ENCODE measurements around the gene TMPRSS9.

The TMPRSS9 gene

DNA sequence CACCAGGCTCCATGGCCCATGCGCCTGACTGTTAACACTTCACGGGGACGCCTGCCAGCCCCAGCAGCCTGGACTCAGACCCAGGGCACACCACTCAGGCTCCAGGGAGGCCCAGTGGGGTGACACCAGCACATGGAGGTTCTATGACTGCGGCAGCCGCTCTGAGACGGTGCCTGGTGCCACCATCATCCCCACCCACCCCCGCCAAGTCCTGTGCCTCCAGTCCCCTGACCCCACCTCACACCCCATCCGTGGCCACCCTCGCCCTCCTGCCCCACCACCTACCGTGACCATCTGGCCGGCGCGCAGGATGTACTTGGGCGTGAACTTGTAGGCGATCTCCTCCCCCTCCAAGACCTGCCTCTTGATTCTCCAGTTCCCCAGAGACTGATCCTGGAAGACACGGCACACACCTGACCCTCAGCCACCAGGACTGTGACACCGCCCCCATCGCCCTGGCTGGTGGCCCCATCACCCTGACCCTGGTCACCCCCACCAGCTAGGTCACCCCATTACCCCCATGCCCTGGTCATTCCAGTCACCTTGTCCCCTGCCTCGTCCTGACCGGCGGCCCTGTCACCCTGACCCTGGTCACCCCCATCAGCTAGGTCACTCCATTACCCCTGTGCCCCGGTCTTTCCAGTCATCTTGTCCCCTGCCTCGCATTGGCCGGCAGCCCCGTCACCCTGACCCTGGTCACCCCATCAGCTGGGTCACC is 72.2 kb downstream of the TMPRSS9 start:
- no peak for ATAC-seq
- TF ChIP-seq ZNF8 (CRISPR knock-in tag; IDR thresholded peaks at IDR 0.05) (no peak), BACH2 (CRISPR knock-in tag; IDR thresholded peaks at IDR 0.05; ENCODE audit: borderline replicate concordance) (no peak), ARNTL (CRISPR knock-in tag; IDR thresholded peaks at IDR 0.05; ENCODE audit: borderline replicate concordance, low read depth) (no peak), RARB (CRISPR knock-in tag; IDR thresholded peaks at IDR 0.05) (no peak), OSR1 (CRISPR knock-in tag; IDR thresholded peaks at IDR 0.05) (no peak), POU6F1 (CRISPR knock-in tag; IDR thresholded peaks at IDR 0.05; ENCODE audit: borderline replicate concordance, low read depth) (no peak), ZFP30 (CRISPR knock-in tag; IDR thresholded peaks at IDR 0.05) (no peak), CSDC2 (CRISPR knock-in tag; IDR thresholded peaks at IDR 0.05) (no peak), GLIS3 (CRISPR knock-in tag; IDR thresholded peaks at IDR 0.05) (no peak), TCF4 (CRISPR knock-in tag; IDR thresholded peaks at IDR 0.05; ENCODE audit: borderline replicate concordance) (no peak), ISL1 (CRISPR knock-in tag; IDR thresholded peaks at IDR 0.05) (no peak)
- TF ChIP-seq, protein P1, sequence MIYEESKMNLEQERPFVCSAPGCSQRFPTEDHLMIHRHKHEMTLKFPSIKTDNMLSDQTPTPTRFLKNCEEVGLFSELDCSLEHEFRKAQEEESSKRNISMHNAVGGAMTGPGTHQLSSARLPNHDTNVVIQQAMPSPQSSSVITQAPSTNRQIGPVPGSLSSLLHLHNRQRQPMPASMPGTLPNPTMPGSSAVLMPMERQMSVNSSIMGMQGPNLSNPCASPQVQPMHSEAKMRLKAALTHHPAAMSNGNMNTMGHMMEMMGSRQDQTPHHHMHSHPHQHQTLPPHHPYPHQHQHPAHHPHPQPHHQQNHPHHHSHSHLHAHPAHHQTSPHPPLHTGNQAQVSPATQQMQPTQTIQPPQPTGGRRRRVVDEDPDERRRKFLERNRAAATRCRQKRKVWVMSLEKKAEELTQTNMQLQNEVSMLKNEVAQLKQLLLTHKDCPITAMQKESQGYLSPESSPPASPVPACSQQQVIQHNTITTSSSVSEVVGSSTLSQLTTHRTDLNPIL (CRISPR knock-in tag; IDR thresholded peaks at IDR 0.05; ENCODE audit: low read depth), result no peak

DNA sequence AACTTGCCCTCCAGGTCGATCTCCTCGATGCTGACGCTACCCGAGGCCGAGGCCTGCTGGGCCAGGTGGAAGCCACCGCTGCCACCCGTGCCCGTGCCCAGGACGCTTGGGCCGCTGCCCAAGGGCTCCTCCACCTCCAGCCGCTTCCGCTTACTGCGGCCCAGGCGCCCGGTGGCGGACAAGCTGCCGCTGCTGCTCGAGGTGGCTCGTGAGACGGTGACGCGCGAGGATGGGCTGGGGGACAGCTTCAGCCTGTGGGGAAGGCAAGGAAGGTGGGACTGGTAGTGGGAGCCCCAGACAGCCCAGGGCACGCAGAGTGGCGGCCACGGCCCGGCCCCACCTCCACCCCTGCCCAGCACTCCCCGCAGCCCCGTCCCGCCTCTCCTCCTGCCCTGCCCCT is 73.8 kb downstream of the TMPRSS9 start:
- no peak for TF ChIP-seq POU6F1 (CRISPR knock-in tag; IDR thresholded peaks at IDR 0.05; ENCODE audit: borderline replicate concordance, low read depth)
- TF ChIP-seq ZNF565 (CRISPR knock-in tag; conservative IDR thresholded peaks at IDR 0.05; ENCODE audit: low read depth), result no peak
- no peak for TF ChIP-seq GLIS3 (CRISPR knock-in tag; IDR thresholded peaks at IDR 0.05)
- no peak for TF ChIP-seq CSRNP3 (CRISPR knock-in tag; IDR thresholded peaks at IDR 0.05)
- TF ChIP-seq ESRRG (CRISPR knock-in tag; IDR thresholded peaks at IDR 0.05), result no peak
- TF ChIP-seq ZFP30 (CRISPR knock-in tag; IDR thresholded peaks at IDR 0.05), result no peak
- TF ChIP-seq ZC3H10 (CRISPR knock-in tag; IDR thresholded peaks at IDR 0.05), result no peak
- TF ChIP-seq OSR1 (CRISPR knock-in tag; IDR thresholded peaks at IDR 0.05), result no peak
- TF ChIP-seq RARB (CRISPR knock-in tag; IDR thresholded peaks at IDR 0.05), result no peak
- ATAC-seq, result no peak

DNA sequence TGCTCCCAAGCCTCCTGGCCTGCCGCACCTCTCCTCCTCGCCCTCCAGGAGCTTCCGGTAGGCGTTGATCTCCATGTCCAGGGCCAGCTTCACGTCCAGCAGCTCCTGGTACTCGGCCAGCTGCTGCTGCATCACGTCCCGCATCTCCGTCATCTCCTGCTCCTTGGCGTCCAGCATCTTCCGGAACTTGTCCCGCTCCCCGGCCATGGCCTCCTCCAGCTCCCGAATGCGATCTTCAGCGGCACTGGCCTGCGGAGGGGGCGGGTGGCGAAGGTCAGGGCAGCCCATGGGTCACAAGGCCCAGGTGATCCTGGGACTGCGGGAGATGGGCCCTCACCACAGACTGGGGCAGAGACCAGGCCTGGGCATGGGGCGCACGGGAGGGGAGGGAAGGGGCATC is 74.2 kb downstream of the TMPRSS9 start:
- ATAC-seq, result no peak
- TF ChIP-seq, protein P2, sequence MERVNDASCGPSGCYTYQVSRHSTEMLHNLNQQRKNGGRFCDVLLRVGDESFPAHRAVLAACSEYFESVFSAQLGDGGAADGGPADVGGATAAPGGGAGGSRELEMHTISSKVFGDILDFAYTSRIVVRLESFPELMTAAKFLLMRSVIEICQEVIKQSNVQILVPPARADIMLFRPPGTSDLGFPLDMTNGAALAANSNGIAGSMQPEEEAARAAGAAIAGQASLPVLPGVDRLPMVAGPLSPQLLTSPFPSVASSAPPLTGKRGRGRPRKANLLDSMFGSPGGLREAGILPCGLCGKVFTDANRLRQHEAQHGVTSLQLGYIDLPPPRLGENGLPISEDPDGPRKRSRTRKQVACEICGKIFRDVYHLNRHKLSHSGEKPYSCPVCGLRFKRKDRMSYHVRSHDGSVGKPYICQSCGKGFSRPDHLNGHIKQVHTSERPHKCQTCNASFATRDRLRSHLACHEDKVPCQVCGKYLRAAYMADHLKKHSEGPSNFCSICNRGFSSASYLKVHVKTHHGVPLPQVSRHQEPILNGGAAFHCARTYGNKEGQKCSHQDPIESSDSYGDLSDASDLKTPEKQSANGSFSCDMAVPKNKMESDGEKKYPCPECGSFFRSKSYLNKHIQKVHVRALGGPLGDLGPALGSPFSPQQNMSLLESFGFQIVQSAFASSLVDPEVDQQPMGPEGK (CRISPR knock-in tag; IDR thresholded peaks at IDR 0.05; ENCODE audit: borderline replicate concordance), result no peak
- no peak for TF ChIP-seq ZC3H10 (CRISPR knock-in tag; IDR thresholded peaks at IDR 0.05)
- TF ChIP-seq TCF4 (CRISPR knock-in tag; IDR thresholded peaks at IDR 0.05; ENCODE audit: borderline replicate concordance), result no peak
- no peak for TF ChIP-seq ZNF70 (CRISPR knock-in tag; IDR thresholded peaks at IDR 0.05)
- TF ChIP-seq PPARA (CRISPR knock-in tag; IDR thresholded peaks at IDR 0.05; ENCODE audit: borderline replicate concordance), result no peak
- no peak for TF ChIP-seq GLIS3 (CRISPR knock-in tag; IDR thresholded peaks at IDR 0.05)
- no peak for TF ChIP-seq ZFP3 (CRISPR knock-in tag; IDR thresholded peaks at IDR 0.05)
- TF ChIP-seq, protein P1 (CRISPR knock-in tag; IDR thresholded peaks at IDR 0.05; ENCODE audit: low read depth), result no peak
- no peak for TF ChIP-seq OSR1 (CRISPR knock-in tag; IDR thresholded peaks at IDR 0.05)
- TF ChIP-seq POU6F1 (CRISPR knock-in tag; IDR thresholded peaks at IDR 0.05; ENCODE audit: borderline replicate concordance, low read depth), result no peak
- TF ChIP-seq TSHZ2 (CRISPR knock-in tag; IDR thresholded peaks at IDR 0.05), result no peak
- TF ChIP-seq ZFP30 (CRISPR knock-in tag; IDR thresholded peaks at IDR 0.05), result no peak
- TF ChIP-seq ZNF565 (CRISPR knock-in tag; conservative IDR thresholded peaks at IDR 0.05; ENCODE audit: low read depth), result no peak

Data from SK-N-SH treated with all-trans-retinoic acid at 6 μM for 48 hours (cell line).